Body of pancreas (tissue), 4 donors: Measurements from ENCODE around the gene MAN2A1.

Experiments
- CTCF ChIP-seq, 7 experiments: fragments of 450-650 bp in 4 of 7; fragments of 200-600 bp in 3 of 7; sonication (generic) in 3 of 7; IDR thresholded peaks; one replicate each; pipeline ENCODE4 v1.5.1; 2016 to 2019; ENCODE audit warnings: antibody characterized with exemption in 7 of 7
- POLR2A ChIP-seq, 3 donors: fragments of 450-650 bp; IDR thresholded peaks; one replicate each; pipeline ENCODE4 v1.6.1; 2016; ENCODE audit warnings: antibody characterized with exemption in 3 of 3, mild to moderate bottlenecking in 2 of 3

DNA sequence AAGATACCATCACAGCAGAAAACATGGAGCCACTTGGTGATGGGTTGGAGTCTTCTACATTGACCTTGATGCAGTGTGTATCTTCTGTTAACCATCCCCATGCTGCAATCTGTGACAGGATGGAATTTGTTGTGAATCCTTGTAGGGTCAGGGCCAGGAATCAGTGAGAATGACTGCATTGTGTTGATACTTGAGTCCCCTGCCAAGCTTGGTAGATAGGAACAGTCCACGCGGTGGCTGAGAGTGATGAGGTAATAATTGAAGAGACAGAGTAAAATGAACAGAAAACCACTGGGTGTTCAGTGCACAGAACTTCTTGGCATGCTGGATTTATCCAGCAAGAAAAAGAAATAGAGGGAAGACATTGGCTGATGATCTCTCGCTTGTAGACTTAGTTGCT, 217.5 kb downstream of the MAN2A1 start:
- TF ChIP-seq CTCF (IDR thresholded peaks at IDR 0.05) = no peak
- TF ChIP-seq POLR2A (IDR thresholded peaks at IDR 0.05) = no peak
